ENCODE measurements around the gene GPR21.

The GPR21 gene

DNA sequence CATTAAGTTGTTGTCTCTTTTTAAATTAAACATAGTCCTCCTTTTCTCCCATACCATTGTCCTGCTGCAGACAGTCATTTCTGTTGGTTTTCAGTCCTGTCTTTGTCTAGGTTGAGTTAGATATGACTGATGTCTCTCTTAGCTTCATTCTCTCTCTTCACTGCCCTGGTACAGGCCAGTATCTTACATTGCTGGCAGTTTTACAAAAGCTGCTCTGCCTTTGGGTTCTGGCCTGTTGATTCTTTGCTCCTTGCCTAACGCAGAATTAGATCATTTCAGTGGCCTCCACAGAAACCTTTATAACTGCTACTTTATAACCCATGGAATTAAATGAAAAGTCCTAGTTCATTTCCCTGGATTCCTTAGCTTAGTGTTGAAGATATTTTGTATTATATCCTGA is 33.7 kb downstream of the GPR21 start:
- DNase-seq, result no peak

- no peak for DNase-seq
Observed at GRCh38 chr9:123069010-123069481, 35.6 kb downstream of the GPR21 start.

DNA sequence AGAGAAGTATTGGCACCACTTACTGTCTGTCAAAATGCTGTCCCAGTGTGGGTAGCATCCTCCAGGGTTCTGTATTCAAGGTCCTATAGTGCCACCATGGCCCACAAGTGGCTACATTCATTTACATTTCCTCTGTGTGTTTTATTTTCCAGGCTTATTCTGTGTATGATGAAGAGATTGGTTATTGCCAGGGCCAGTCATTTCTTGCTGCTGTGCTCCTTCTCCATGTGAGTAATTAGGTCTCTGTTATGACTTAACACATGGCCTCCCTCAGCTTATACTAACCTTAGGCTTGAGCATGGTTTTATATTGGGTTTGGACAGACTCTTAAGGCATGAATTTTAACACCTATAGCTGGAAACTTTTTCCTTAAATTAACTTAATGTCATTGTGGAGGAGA is 36.7 kb downstream of the GPR21 start:
- no peak for DNase-seq

GRCh38 chr9:123072407-123072995 is 39.0 kb downstream of the GPR21 start:
- no peak for DNase-seq

DNA sequence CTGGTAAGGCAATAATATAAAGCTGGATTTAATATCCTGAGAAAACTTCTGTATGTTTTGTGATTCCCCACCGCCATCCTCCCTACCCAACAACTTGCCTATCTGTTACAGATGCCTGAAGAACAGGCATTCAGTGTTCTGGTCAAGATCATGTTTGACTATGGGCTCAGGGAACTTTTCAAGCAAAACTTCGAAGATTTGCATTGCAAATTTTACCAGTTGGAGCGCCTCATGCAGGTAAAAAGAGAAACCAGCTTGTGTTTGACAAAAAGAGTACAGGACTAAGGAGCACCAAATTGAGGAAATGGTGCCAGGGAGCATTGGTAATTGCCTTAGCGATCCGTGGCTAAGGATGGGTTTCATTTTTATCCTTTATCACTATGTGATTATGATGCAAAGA is 40.0 kb downstream of the GPR21 start:
- DNase-seq, result no peak

- DNase-seq, result no peak
Observed at GRCh38 chr9:123073991-123074422, 40.5 kb downstream of the GPR21 start.

GRCh38 chr9:123074628-123075027 is 41.2 kb downstream of the GPR21 start:
- no peak for DNase-seq

GRCh38 chr9:123080444-123080843 is 47.0 kb downstream of the GPR21 start:
- no peak for DNase-seq

DNA sequence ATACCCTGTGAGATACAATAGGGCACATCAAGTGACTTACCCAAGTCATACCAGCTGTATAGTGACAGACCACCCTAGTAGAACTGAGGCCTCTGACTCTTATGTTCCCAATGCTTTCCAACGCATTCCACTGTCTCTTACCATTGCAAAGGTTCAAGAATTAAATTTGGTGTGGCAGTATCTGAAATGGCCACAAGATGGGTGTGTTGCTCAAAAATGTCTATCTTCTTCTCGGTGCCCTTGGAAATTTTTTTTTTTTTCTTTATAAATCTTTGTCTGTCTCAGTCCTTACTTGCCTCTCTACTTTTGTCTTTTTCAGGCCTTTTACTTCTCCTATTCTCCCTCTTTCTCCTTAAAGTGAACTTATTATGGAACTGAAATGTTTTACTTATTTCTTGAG is 48.4 kb downstream of the GPR21 start:
- peak in 2 of 6 experiments; percentile 31 to 38 for DNase-seq

GRCh38 chr9:123083680-123084079 is 50.2 kb downstream of the GPR21 start:
- no peak for DNase-seq

- no peak for DNase-seq
Observed at GRCh38 chr9:123084256-123084655, 50.8 kb downstream of the GPR21 start.
